H9 (cell line): ENCODE data around the gene ZNF541. TPM values are rescaled to one million over a fixed set of nuclear protein-coding genes. Genes with fewer than 3 reads are reported as not detected.

Experiments
- DNase-seq: peaks from one replicate; pipeline ENCODE4 v3.0.0-alpha.2; 2017
- H2AFZ ChIP-seq: one replicate; pipeline ENCODE4 v1.6.1; 2013; ENCODE audit warnings: mild to moderate bottlenecking, low read length, control low read depth, moderate library complexity
- H2AK5ac ChIP-seq: 2 replicates; pipeline ENCODE4 v1.6.1; 2013; ENCODE audit warnings: low read length, control low read depth, mixed read lengths; ENCODE audit not compliant: insufficient read length
- H2BK120ac ChIP-seq: one replicate; pipeline ENCODE4 v1.6.1; 2013; ENCODE audit warnings: low read depth, mild to moderate bottlenecking, low read length, control low read depth, inconsistent platforms; ENCODE audit not compliant: poor library complexity, severe bottlenecking
- H2BK12ac ChIP-seq: 2 replicates; pipeline ENCODE4 v1.6.1; 2013; ENCODE audit warnings: low read length, control low read depth, mixed read lengths, low read depth; ENCODE audit not compliant: insufficient read length
- H2BK15ac ChIP-seq: 2 replicates; pipeline ENCODE4 v1.6.1; 2013; ENCODE audit warnings: low read depth, low read length, control low read depth
- H2BK20ac ChIP-seq: one replicate; pipeline ENCODE4 v1.6.1; 2013; ENCODE audit warnings: low read depth, mild to moderate bottlenecking, low read length, control low read depth, inconsistent platforms; ENCODE audit not compliant: poor library complexity, severe bottlenecking
- H2BK5ac ChIP-seq: 2 replicates; pipeline ENCODE4 v1.6.1; 2013; ENCODE audit warnings: low read length, control low read depth, mixed read lengths; ENCODE audit not compliant: insufficient read length
- H3K14ac ChIP-seq: 2 replicates; pipeline ENCODE4 v1.6.1; 2013; ENCODE audit warnings: low read length, control low read depth; ENCODE audit not compliant: insufficient read depth
- H3K18ac ChIP-seq: 2 replicates; pipeline ENCODE4 v1.6.1; 2013; ENCODE audit warnings: low read depth, mild to moderate bottlenecking, mixed read lengths, low read length, control low read depth; ENCODE audit not compliant: insufficient read length
- H3K23ac ChIP-seq: 2 replicates; pipeline ENCODE4 v1.6.1; 2013; ENCODE audit warnings: low read length, control low read depth, mixed read lengths, low read depth; ENCODE audit not compliant: insufficient read length
- H3K23me2 ChIP-seq: 2 replicates; pipeline ENCODE4 v1.6.1; 2013; ENCODE audit warnings: low read depth, mild to moderate bottlenecking, mixed read lengths, low read length, control low read depth; ENCODE audit not compliant: insufficient read length, poor library complexity, severe bottlenecking
- H3K27ac ChIP-seq: 2 replicates; pipeline ENCODE4 v1.5.1; 2013; ENCODE audit warnings: low read length, control low read depth, mixed read lengths, low read depth; ENCODE audit not compliant: insufficient read length
- H3K27me3 ChIP-seq: 2 replicates; pipeline ENCODE4 v1.6.1; 2013; ENCODE audit warnings: low read length, control low read depth, inconsistent platforms; ENCODE audit not compliant: insufficient read depth
- H3K4ac ChIP-seq: 2 replicates; pipeline ENCODE4 v1.6.1; 2013; ENCODE audit warnings: low read depth, mild to moderate bottlenecking, control low read depth, inconsistent platforms, low read length, moderate library complexity
- H3K4me1 ChIP-seq: 2 replicates; pipeline ENCODE4 v1.6.1; 2013; ENCODE audit warnings: low read length, control low read depth, inconsistent platforms; ENCODE audit not compliant: insufficient read depth
- H3K4me2 ChIP-seq: 2 replicates; pipeline ENCODE4 v1.6.1; 2013; ENCODE audit warnings: low read length, control low read depth, mixed read lengths; ENCODE audit not compliant: insufficient read length, insufficient read depth
- H3K56ac ChIP-seq: 2 replicates; pipeline ENCODE4 v1.6.1; 2013; ENCODE audit warnings: low read depth, mild to moderate bottlenecking, mixed read lengths, low read length, control low read depth; ENCODE audit not compliant: insufficient read length
- H3K79me1 ChIP-seq: 2 replicates; pipeline ENCODE4 v1.6.1; 2013; ENCODE audit warnings: low read depth, mild to moderate bottlenecking, moderate library complexity, low read length, control low read depth, inconsistent platforms; ENCODE audit not compliant: insufficient read depth, poor library complexity, severe bottlenecking
- H3K79me2 ChIP-seq: 2 replicates; pipeline ENCODE4 v1.6.1; 2013; ENCODE audit warnings: low read length, control low read depth, inconsistent platforms; ENCODE audit not compliant: insufficient read depth
- H3K9ac ChIP-seq: 2 replicates; pipeline ENCODE4 v1.6.1; 2013; ENCODE audit warnings: low read length, control low read depth, mixed read lengths; ENCODE audit not compliant: insufficient read length; ENCODE audit errors: extremely low read depth
- H3K9me3 ChIP-seq: one replicate; pipeline ENCODE4 v1.6.1; 2013; ENCODE audit warnings: low read depth, low read length, inconsistent platforms; ENCODE audit not compliant: control insufficient read depth
- H3T11ph ChIP-seq: one replicate; pipeline ENCODE4 v1.6.1; 2013; ENCODE audit warnings: mild to moderate bottlenecking, low read length, control low read depth, inconsistent platforms
- H4K20me1 ChIP-seq: one replicate; pipeline ENCODE4 v1.6.1; 2013; ENCODE audit not compliant: control insufficient read depth, insufficient read length, insufficient read depth
- H4K5ac ChIP-seq: 2 replicates; pipeline ENCODE4 v1.6.1; 2013; ENCODE audit warnings: low read depth, mild to moderate bottlenecking, mixed read lengths, low read length, control low read depth; ENCODE audit not compliant: insufficient read length
- H4K8ac ChIP-seq: replicated peaks from 2 replicates; pipeline ENCODE4 v1.6.1; 2013; ENCODE audit warnings: low read length, control low read depth, mixed read lengths, low read depth; ENCODE audit not compliant: insufficient read length
- H4K91ac ChIP-seq: 2 replicates; pipeline ENCODE4 v1.6.1; 2013; ENCODE audit warnings: low read depth, mild to moderate bottlenecking, moderate library complexity, mixed read lengths, low read length, control low read depth; ENCODE audit not compliant: insufficient read length
- H3K27ac Mint-ChIP-seq, 3 experiments: 2 replicates in 2 of 3; 3 replicates in 1 of 3; pipeline ENCODE4 v1.8.0; 2020 to 2021; ENCODE audit warnings: mixed read lengths in 3 of 3, mild to moderate bottlenecking in 1 of 3, moderate library complexity in 1 of 3
- H3K27me3 Mint-ChIP-seq: 2 replicates; pipeline ENCODE4 v1.8.0; 2021; ENCODE audit warnings: low read depth, mild to moderate bottlenecking, moderate library complexity, mixed read lengths
- H3K36me3 Mint-ChIP-seq, 3 experiments: 2 replicates in 2 of 3; 3 replicates in 1 of 3; pipeline ENCODE4 v1.8.0; 2020 to 2021; ENCODE audit warnings: low read depth in 3 of 3, mixed read lengths in 3 of 3; ENCODE audit not compliant: insufficient read depth in 1 of 3
- H3K4me1 Mint-ChIP-seq, 2 experiments: 2 replicates each; pipeline ENCODE4 v1.8.0; 2020; ENCODE audit warnings: mixed read lengths in 2 of 2
- H3K4me3 Mint-ChIP-seq, 2 experiments: 2 replicates in 1 of 2; 3 replicates in 1 of 2; pipeline ENCODE4 v1.8.0; 2020 to 2021; ENCODE audit warnings: mild to moderate bottlenecking in 2 of 2, mixed read lengths in 2 of 2, moderate library complexity in 1 of 2
- H3K9me3 Mint-ChIP-seq, 2 experiments: 2 replicates in 1 of 2; 3 replicates in 1 of 2; pipeline ENCODE4 v1.8.0; 2020; ENCODE audit warnings: mild to moderate bottlenecking in 2 of 2, mixed read lengths in 2 of 2, moderate library complexity in 1 of 2
- WGBS: extraction: QIAGEN DNeasy Blood & Tissue Kit; methylation state at CpG from one replicate; pipeline ENCODE4 v1.1.7; 2013; ENCODE audit warnings: missing lambda C conversion rate, low lambda C conversion rate, mixed read lengths; ENCODE audit not compliant: insufficient read length; ENCODE audit errors: extremely low coverage; 5-methylcytosine and 5-hydroxymethylcytosine counted together
- total RNA-seq: library from RNA; stranded (reverse); gene quantifications from 2 replicates; pipeline ENCODE4 v1.2.1, GENCODE V29; 2021
- TF ChIP-seq, protein P1 (sequence below): fragments of 200-600 bp; sonication (generic); conservative IDR thresholded peaks from 3 replicates; pipeline ENCODE4 v1.8.0; 2021; ENCODE audit warnings: antibody characterized with exemption, mild to moderate bottlenecking

Gene ZNF541
- total RNA-seq, 1 experiment from 2014 or later, result not detected

- Histone ChIP-seq H3K4me2 (no peak overlapping the region), H3K23ac (no peak overlapping the region), H3K9ac (no peak overlapping the region), H2BK20ac (no peak overlapping the region), H3K9me3 (no peaks in the 10 kb centered on the region), H3K56ac (no peak overlapping the region), H3K27me3 (no peaks in the 10 kb centered on the region), H2BK120ac (no peak overlapping the region), H2BK12ac (no peak overlapping the region), H2AK5ac (no peak overlapping the region), H3T11ph (no peak overlapping the region), H3K18ac (no peak overlapping the region), H2BK5ac (no peak overlapping the region), H4K5ac (no peak overlapping the region), H2AFZ (no peak overlapping the region), H2BK15ac (no peak overlapping the region), H4K20me1 (no peaks in the 10 kb centered on the region), H3K79me2 (no peaks in the 10 kb centered on the region), H4K91ac (no peak overlapping the region), H3K79me1 (no peaks in the 10 kb centered on the region), H3K14ac (no peak overlapping the region), H4K8ac (no peak overlapping the region), H3K23me2 (no peaks in the 10 kb centered on the region), H3K27ac (no peak overlapping the region), H3K4ac (no peak overlapping the region), H3K4me1 (no peaks in the 10 kb centered on the region)
- Mint-ChIP-seq H3K9me3 (peaks cover 6 to 11% of the 10 kb centered on the region in 2 experiments; a peak in 4 of 5 replicates), H3K4me3 (no peak overlapping the region), H3K4me1 (no peaks in the 10 kb centered on the region), H3K27ac (no peak overlapping the region; a peak in 1 of 7 replicates), H3K27me3 (peaks cover 3% of the 10 kb centered on the region; the same call in 1 of the 2 replicates), H3K36me3 (peaks cover 3 to 9% (median 5%) of the 10 kb centered on the region in 3 experiments; a peak in 4 of 7 replicates)
- DNase-seq, result no peak
- TF ChIP-seq, protein P1, sequence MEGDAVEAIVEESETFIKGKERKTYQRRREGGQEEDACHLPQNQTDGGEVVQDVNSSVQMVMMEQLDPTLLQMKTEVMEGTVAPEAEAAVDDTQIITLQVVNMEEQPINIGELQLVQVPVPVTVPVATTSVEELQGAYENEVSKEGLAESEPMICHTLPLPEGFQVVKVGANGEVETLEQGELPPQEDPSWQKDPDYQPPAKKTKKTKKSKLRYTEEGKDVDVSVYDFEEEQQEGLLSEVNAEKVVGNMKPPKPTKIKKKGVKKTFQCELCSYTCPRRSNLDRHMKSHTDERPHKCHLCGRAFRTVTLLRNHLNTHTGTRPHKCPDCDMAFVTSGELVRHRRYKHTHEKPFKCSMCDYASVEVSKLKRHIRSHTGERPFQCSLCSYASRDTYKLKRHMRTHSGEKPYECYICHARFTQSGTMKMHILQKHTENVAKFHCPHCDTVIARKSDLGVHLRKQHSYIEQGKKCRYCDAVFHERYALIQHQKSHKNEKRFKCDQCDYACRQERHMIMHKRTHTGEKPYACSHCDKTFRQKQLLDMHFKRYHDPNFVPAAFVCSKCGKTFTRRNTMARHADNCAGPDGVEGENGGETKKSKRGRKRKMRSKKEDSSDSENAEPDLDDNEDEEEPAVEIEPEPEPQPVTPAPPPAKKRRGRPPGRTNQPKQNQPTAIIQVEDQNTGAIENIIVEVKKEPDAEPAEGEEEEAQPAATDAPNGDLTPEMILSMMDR, result no peak
- WGBS, result no CpG with 5 or more reads among the region's 7 CpGs
Observed at GRCh38 chr19:47589824-47590223, 16.9 kb upstream of the ZNF541 start.
